ENCODE results near the gene SLC25A46.

- TF ChIP-seq EZH2 (IDR thresholded peaks at IDR 0.05; ENCODE audit: low read depth, unreplicated experiment) (no peak), ETS1 (IDR thresholded peaks at IDR 0.05) (no peak), EZH2phosphoT487 (IDR thresholded peaks at IDR 0.05; ENCODE audit: unreplicated experiment) (no peak), CREB1 (CRISPR knock-in tag; IDR thresholded peaks at IDR 0.05; ENCODE audit: low read depth) (no peak), POLR2AphosphoS5 (IDR thresholded peaks at IDR 0.05; ENCODE audit: low read depth) (no peak), CTCF (conservative IDR thresholded peaks at IDR 0.05; ENCODE audit: low read depth in 2 of 2) (no peak)
Observed at GRCh38 chr5:110754181-110754580, 15.4 kb downstream of the SLC25A46 start.
